Dermis blood vessel endothelial cell (primary cell): Measurements from ENCODE around the gene LMNB1. TPM values are rescaled to one million over a fixed set of nuclear protein-coding genes. Genes with fewer than 3 reads are reported as not detected.
"Not testable (repeated sequence)": the region's sequence is repeated elsewhere in the genome, so short reads cannot be mapped to it uniquely, and the experiment has no call there.

Experiments
- DNase-seq: peaks from one replicate; pipeline ENCODE4 v3.0.0; 2010
- total RNA-seq: library from RNA; depleted of rRNA; stranded (reverse); fragments of >200 nt; gene quantifications from 2 replicates; pipeline ENCODE4 v1.2.3, GENCODE V29; 2014

The LMNB1 gene
- total RNA-seq, 1 donor from 2014 or later = 43.1 TPM

GRCh38 chr5:126778675-126779403, 1.9 kb downstream of the LMNB1 start:
- no peak for DNase-seq

- DNase-seq = peak; percentile 79
Measured at GRCh38 chr5:126780165-126780827, 3.4 kb downstream of the LMNB1 start.

- not testable (repeated sequence) for DNase-seq
Measured at GRCh38 chr5:126788409-126788808, 11.5 kb downstream of the LMNB1 start.

GRCh38 chr5:126793097-126793496, 16.2 kb downstream of the LMNB1 start:
- DNase-seq = no peak

- DNase-seq = not testable (repeated sequence)
Measured at GRCh38 chr5:126793648-126794047, 16.7 kb downstream of the LMNB1 start.

GRCh38 chr5:126794157-126794828, 17.4 kb downstream of the LMNB1 start:
- DNase-seq = peak; percentile 23

GRCh38 chr5:126799780-126800179, 22.8 kb downstream of the LMNB1 start:
- no peak for DNase-seq

- DNase-seq = no peak
Measured at GRCh38 chr5:126801174-126801991, 24.4 kb downstream of the LMNB1 start.

GRCh38 chr5:126801992-126802294, 25.0 kb downstream of the LMNB1 start:
- DNase-seq = peak; percentile 71

GRCh38 chr5:126805063-126805462, 28.1 kb downstream of the LMNB1 start:
- peak; percentile 29 for DNase-seq

GRCh38 chr5:126808521-126808988, 31.6 kb downstream of the LMNB1 start:
- DNase-seq = peak; percentile 63

GRCh38 chr5:126809916-126810315, 33.0 kb downstream of the LMNB1 start:
- no peak for DNase-seq

- no peak for DNase-seq
Measured at GRCh38 chr5:126810596-126811380, 33.9 kb downstream of the LMNB1 start.

GRCh38 chr5:126811515-126812198, 34.7 kb downstream of the LMNB1 start:
- peak; percentile 92 for DNase-seq

- peak; percentile 41 for DNase-seq
Measured at GRCh38 chr5:126812199-126812570, 35.2 kb downstream of the LMNB1 start.

- DNase-seq = not testable (repeated sequence)
Measured at GRCh38 chr5:126813799-126814198, 36.9 kb downstream of the LMNB1 start.

- peak; percentile 48 for DNase-seq
Measured at GRCh38 chr5:126814721-126815404, 37.9 kb downstream of the LMNB1 start.

GRCh38 chr5:126816649-126817048, 39.7 kb downstream of the LMNB1 start:
- DNase-seq = no peak

- no peak for DNase-seq
Measured at GRCh38 chr5:126818736-126819135, 41.8 kb downstream of the LMNB1 start.

- DNase-seq = no peak
Measured at GRCh38 chr5:126819253-126819652, 42.3 kb downstream of the LMNB1 start.
